Testis (tissue), 3 donors: ENCODE data around the gene JMJD4. TPM values are rescaled to one million over a fixed set of nuclear protein-coding genes. Genes with fewer than 3 reads are reported as not detected.

Experiments used
- DNase-seq: peaks from one replicate; pipeline ENCODE4 v3.0.0-alpha.2; 2019
- H3K27ac ChIP-seq, 2 donors: fragments of 200-600 bp; sonication (generic); one replicate each; pipeline ENCODE4 v1.5.1; 2019
- H3K27me3 ChIP-seq: fragments of 200-600 bp; sonication (generic); one replicate; pipeline ENCODE4 v1.5.1; 2019
- H3K36me3 ChIP-seq: fragments of 200-600 bp; sonication (generic); one replicate; pipeline ENCODE4 v1.5.1; 2017; ENCODE audit warnings: low read depth; ENCODE audit errors: missing control alignments
- H3K4me1 ChIP-seq: fragments of 200-600 bp; sonication (generic); one replicate; pipeline ENCODE4 v1.5.1; 2019
- H3K4me3 ChIP-seq, 2 donors: fragments of 200-600 bp; sonication (generic); one replicate each; pipeline ENCODE4 v1.5.1; 2017 to 2019
- H3K9me3 ChIP-seq: fragments of 200-600 bp; sonication (generic); one replicate; pipeline ENCODE4 v1.5.1; 2017
- POLR2A ChIP-seq: fragments of 450-650 bp; IDR thresholded peaks from one replicate; pipeline ENCODE4 v1.6.1; 2017; ENCODE audit warnings: antibody characterized with exemption, mild to moderate bottlenecking, moderate library complexity
- WGBS, 2 donors: methylation state at CpG; one replicate each; pipeline ENCODE4 v1.1.5; 2018; 5-methylcytosine and 5-hydroxymethylcytosine counted together
- intact Hi-C: fragments of 100-400 bp; cut with DNase I; formaldehyde crosslinking; loops from one replicate; pipeline ENCODE4 v1.15.1; 2023; ENCODE audit warnings: low total_unique reads
- polyA plus RNA-seq: library from polyadenylated mRNA; stranded (reverse); fragments of 350-450 nt; fragmentation: Illumina TruSeq; extraction: RNeasy Lipid Tissue Mini Kit (QIAGEN cat#74804); gene quantifications from one replicate; pipeline ENCODE4 v1.2.3, GENCODE V29; 2014; ENCODE audit warnings: low read depth, low replicate concordance; ENCODE audit not compliant: insufficient read depth
- total RNA-seq, 2 donors: library from RNA; depleted of rRNA; stranded (reverse); fragments of >200 nt; gene quantifications; one replicate each; pipeline ENCODE4 v1.2.3, GENCODE V29; 2016
- TF ChIP-seq, protein P1 (sequence below), 3 experiments: fragments of 450-650 bp in 2 of 3; fragments of 200-600 bp in 1 of 3; sonication (generic) in 1 of 3; IDR thresholded peaks; one replicate each; pipeline ENCODE4 v1.5.1; 2016 to 2019; ENCODE audit warnings: antibody characterized with exemption in 3 of 3, mild to moderate bottlenecking in 2 of 3, moderate library complexity in 1 of 3

The JMJD4 gene
- total and polyA plus RNA-seq, 3 donors from 2014 or later = 33.8 to 36.1 (median 35.2) TPM

- peaks cover 28% of the 10 kb centered on the region for H3K4me1 ChIP-seq
- no peak for DNase-seq
- H3K9me3 ChIP-seq = no peaks in the 10 kb centered on the region
Observed at GRCh38 chr1:227735539-227736285, 610 bp upstream of the JMJD4 start.

DNA sequence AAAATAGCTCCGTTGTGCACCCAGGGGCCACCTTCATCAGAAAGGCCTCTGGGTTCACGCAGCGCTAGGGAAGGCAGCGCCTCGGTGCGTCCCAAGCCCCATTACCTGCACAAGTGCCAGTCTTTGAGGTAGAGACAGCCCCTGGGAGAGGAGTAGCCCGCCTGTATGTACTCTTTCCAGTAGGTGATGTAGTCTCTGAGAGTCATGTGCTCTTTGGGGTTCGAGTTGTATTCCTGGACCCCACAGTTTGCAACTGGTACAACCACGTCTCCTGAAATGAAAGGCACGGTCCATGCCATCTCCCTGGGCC lies 601 bp downstream of the JMJD4 start:
- Histone ChIP-seq H3K9me3 (no peaks in the 10 kb centered on the region), H3K36me3 (no peaks in the 10 kb centered on the region), H3K27me3 (no peaks in the 10 kb centered on the region), H3K4me3 (peak overlapping the region; percentile 74 to 98), H3K27ac (peak overlapping the region; percentile 78 to 94), H3K4me1 (peaks cover 32% of the 10 kb centered on the region)
- TF ChIP-seq POLR2A = no peak
- 3 to 7% methylated on average over 9 to 10 of the region's 10 CpGs for WGBS, 2 donors
- no peak for DNase-seq
- intact Hi-C loops = no loop called here

More at GRCh38 chr1:227735539-227736285, 610 bp upstream of the JMJD4 start:
- intact Hi-C loops = no loop called here
- Histone ChIP-seq H3K36me3 (no peaks in the 10 kb centered on the region), H3K27me3 (no peaks in the 10 kb centered on the region), H3K4me3 (peak overlapping the region; percentile 74 to 98), H3K27ac (peak overlapping the region; percentile 78 to 94)
- TF ChIP-seq POLR2A = no peak
- TF ChIP-seq, protein P1, sequence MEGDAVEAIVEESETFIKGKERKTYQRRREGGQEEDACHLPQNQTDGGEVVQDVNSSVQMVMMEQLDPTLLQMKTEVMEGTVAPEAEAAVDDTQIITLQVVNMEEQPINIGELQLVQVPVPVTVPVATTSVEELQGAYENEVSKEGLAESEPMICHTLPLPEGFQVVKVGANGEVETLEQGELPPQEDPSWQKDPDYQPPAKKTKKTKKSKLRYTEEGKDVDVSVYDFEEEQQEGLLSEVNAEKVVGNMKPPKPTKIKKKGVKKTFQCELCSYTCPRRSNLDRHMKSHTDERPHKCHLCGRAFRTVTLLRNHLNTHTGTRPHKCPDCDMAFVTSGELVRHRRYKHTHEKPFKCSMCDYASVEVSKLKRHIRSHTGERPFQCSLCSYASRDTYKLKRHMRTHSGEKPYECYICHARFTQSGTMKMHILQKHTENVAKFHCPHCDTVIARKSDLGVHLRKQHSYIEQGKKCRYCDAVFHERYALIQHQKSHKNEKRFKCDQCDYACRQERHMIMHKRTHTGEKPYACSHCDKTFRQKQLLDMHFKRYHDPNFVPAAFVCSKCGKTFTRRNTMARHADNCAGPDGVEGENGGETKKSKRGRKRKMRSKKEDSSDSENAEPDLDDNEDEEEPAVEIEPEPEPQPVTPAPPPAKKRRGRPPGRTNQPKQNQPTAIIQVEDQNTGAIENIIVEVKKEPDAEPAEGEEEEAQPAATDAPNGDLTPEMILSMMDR (IDR thresholded peaks at IDR 0.05) = no peak
- 0 to 1% methylated on average over 17 to 31 of the region's 31 CpGs for WGBS, 2 donors

- Histone ChIP-seq H3K9me3 (no peaks in the 10 kb centered on the region), H3K4me1 (peaks cover 35% of the 10 kb centered on the region), H3K36me3 (no peaks in the 10 kb centered on the region), H3K27me3 (no peaks in the 10 kb centered on the region), H3K4me3 (peak overlapping the region; percentile 74 to 98), H3K27ac (no peak overlapping the region)
- intact Hi-C loops = no loop called here
- no peak for DNase-seq
- WGBS, 2 donors = 38 to 65% methylated on average over 4 to 22 of the region's 24 CpGs
- TF ChIP-seq, protein P1 (IDR thresholded peaks at IDR 0.05) = no peak
- no peak for TF ChIP-seq POLR2A
Observed at GRCh38 chr1:227733751-227734545, 1.2 kb downstream of the JMJD4 start.

DNA sequence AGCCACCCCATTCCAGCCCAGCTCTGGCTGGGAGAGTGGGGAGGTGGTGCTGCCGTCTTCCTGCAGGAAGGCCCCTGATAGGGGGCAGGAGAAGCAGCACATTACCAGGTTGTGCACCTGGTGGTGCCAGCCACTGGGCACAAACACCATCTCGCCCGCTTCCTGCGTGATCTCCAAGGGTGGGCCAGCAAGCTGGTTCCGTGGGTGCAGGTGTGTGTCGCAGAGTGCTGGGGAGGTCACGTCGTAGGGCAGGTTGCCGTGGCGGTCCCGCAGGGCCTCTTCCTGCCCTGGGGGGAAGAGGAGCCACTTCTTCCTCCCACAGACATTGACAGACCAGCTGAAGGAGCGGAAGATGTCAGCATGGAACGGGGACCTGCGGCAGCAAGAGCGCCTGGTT lies 1.8 kb downstream of the JMJD4 start:
- WGBS, 2 donors = 87 to 93% methylated on average over 4 to 15 of the region's 15 CpGs
- no peak for DNase-seq
- Histone ChIP-seq H3K36me3 (no peaks in the 10 kb centered on the region), H3K27me3 (no peaks in the 10 kb centered on the region), H3K27ac (no peak overlapping the region), H3K4me3 (no peak overlapping the region), H3K9me3 (no peaks in the 10 kb centered on the region), H3K4me1 (peaks cover 36% of the 10 kb centered on the region)
- TF ChIP-seq, protein P1 (IDR thresholded peaks at IDR 0.05) = no peak
- no peak for TF ChIP-seq POLR2A
- intact Hi-C loops = no loop called here

- no peaks in the 10 kb centered on the region for H3K9me3 ChIP-seq
- H3K36me3 ChIP-seq = no peaks in the 10 kb centered on the region
- no peak for TF ChIP-seq POLR2A
- TF ChIP-seq, protein P1 (IDR thresholded peaks at IDR 0.05) = no peak
- H3K27ac ChIP-seq = no peak overlapping the region
- no peaks in the 10 kb centered on the region for H3K27me3 ChIP-seq
- no peak overlapping the region for H3K4me3 ChIP-seq
- H3K4me1 ChIP-seq = peaks cover 36% of the 10 kb centered on the region
- DNase-seq = no peak
- WGBS, 2 donors = 87 to 95% methylated on average over 12 to 18 of the region's 18 CpGs
- intact Hi-C loops = no loop called here
Observed at GRCh38 chr1:227732586-227733308, 2.4 kb downstream of the JMJD4 start.
